Endothelial cell of umbilical vein (primary cell): Measurements from ENCODE around the gene CIPC. TPM values are rescaled to one million over a fixed set of nuclear protein-coding genes. Genes with fewer than 3 reads are reported as not detected.

Source experiments
- BruUV-seq: library from RNA; stranded (reverse); fragments of 400-500 nt; replicated peaks from 2 replicates; lab custom pipeline; 2021; lab: Mats Ljungman, UMichigan
- CTCF ChIA-PET: fragments of 300-600, 350-600 bp; sonication (Branson Sonifier 250); formaldehyde crosslinking; loops from one replicate; lab custom pipeline; 2021; ENCODE audit warnings: antibody characterized with exemption, inconsistent platforms; lab: Charles Lee
- POLR2A ChIA-PET: fragments of 300-600, 350-600 bp; sonication (Branson Sonifier 250); formaldehyde crosslinking; loops from one replicate; lab custom pipeline; 2021; ENCODE audit warnings: antibody characterized with exemption, inconsistent platforms; lab: Charles Lee
- DNase-seq: peaks from one replicate; pipeline ENCODE4 v3.0.0-alpha.2; 2011; ENCODE audit warnings: low read depth, low spot score
- FAIRE-seq: peaks from 2 replicates; lab custom pipeline; 2011; peaks lifted over from hg19 to GRCh38; lab: Jason Lieb, UNC
- H2AFZ ChIP-seq: 2 replicates; pipeline ENCODE4 v1.6.0; 2012; ENCODE audit warnings: low read depth, low read length, control low read depth, inconsistent platforms
- H3K27ac ChIP-seq: 2 replicates; pipeline ENCODE4 v1.5.1; 2011; ENCODE audit warnings: low read depth, mild to moderate bottlenecking, control low read depth, low read length, moderate library complexity; ENCODE audit not compliant: insufficient read depth
- H3K27me3 ChIP-seq, 2 experiments: 2 replicates each; pipeline versions ENCODE4 v1.6.0 to v1.6.1; 2011; ENCODE audit warnings: low read length in 2 of 2, mixed read lengths in 1 of 2; ENCODE audit not compliant: control insufficient read depth in 2 of 2, insufficient read depth in 2 of 2
- H3K36me3 ChIP-seq, 2 experiments: 2 replicates in 1 of 2; 3 replicates in 1 of 2; pipeline ENCODE4 v1.5.1; 2011; ENCODE audit warnings: low read length in 2 of 2, mild to moderate bottlenecking in 1 of 2, moderate library complexity in 1 of 2; ENCODE audit not compliant: control insufficient read depth in 2 of 2, insufficient read depth in 2 of 2; ENCODE audit errors: extremely low read depth in 1 of 2
- H3K4me1 ChIP-seq: 3 replicates; pipeline ENCODE4 v1.5.1; 2011; ENCODE audit warnings: mild to moderate bottlenecking, low read length; ENCODE audit not compliant: control insufficient read depth, insufficient read depth; ENCODE audit errors: extremely low read depth
- H3K4me2 ChIP-seq: 2 replicates; pipeline ENCODE4 v1.6.1; 2011; ENCODE audit warnings: low read length, control low read depth, mixed read lengths; ENCODE audit not compliant: insufficient read depth
- H3K4me3 ChIP-seq, 3 experiments: fragments of 200-600 bp in 1 of 3; sonication (generic), shearing (Covaris generic) in 1 of 3; replicated peaks in 1 of 3; 2 replicates each; pipeline ENCODE4 v1.5.1; 2011 to 2016; ENCODE audit warnings: control low read depth in 3 of 3, low read length in 3 of 3, mild to moderate bottlenecking in 2 of 3, inconsistent platforms in 1 of 3, low read depth in 1 of 3, moderate library complexity in 1 of 3; ENCODE audit not compliant: insufficient read depth in 1 of 3
- H3K79me2 ChIP-seq: 2 replicates; pipeline ENCODE4 v1.6.0; 2012; ENCODE audit warnings: low read length, inconsistent platforms; ENCODE audit not compliant: control insufficient read depth, insufficient read depth
- H3K9ac ChIP-seq: replicated peaks from 2 replicates; pipeline ENCODE3; 2011; ENCODE audit warnings: low read length, control low read depth; ENCODE audit not compliant: insufficient read depth; ENCODE audit errors: extremely low read depth
- H3K9me1 ChIP-seq: replicated peaks from 3 replicates; pipeline ENCODE4 v1.6.0; 2011; ENCODE audit warnings: mild to moderate bottlenecking, low read length; ENCODE audit not compliant: control insufficient read depth, insufficient read depth; ENCODE audit errors: extremely low read depth
- H3K9me3 ChIP-seq: replicated peaks from 2 replicates; pipeline ENCODE4 v1.5.1; 2012; ENCODE audit warnings: low read length, inconsistent platforms; ENCODE audit not compliant: control insufficient read depth, insufficient read depth
- H4K20me1 ChIP-seq: replicated peaks from 2 replicates; pipeline ENCODE3; 2011; ENCODE audit warnings: mild to moderate bottlenecking, low read length; ENCODE audit not compliant: control insufficient read depth, insufficient read depth; ENCODE audit errors: extremely low read depth
- CTCF ChIP-seq, 2 donors: IDR thresholded peaks; 1 replicate in 1 of 2; 2 replicates in 1 of 2; pipeline ENCODE4 v1.5.1; 2011; ENCODE audit warnings: low read length in 2 of 2, mild to moderate bottlenecking in 2 of 2, moderate library complexity in 2 of 2, control low read depth in 1 of 2, inconsistent platforms in 1 of 2, low read depth in 1 of 2; ENCODE audit not compliant: insufficient read depth in 1 of 2; ENCODE audit errors: extremely low read depth in 1 of 2
- GATA2 ChIP-seq: IDR thresholded peaks from 2 replicates; pipeline ENCODE4 v1.7.0; 2011; ENCODE audit warnings: low read depth, mild to moderate bottlenecking, moderate library complexity, mixed read lengths, low read length; ENCODE audit not compliant: insufficient read length, insufficient read depth
- POLR2A ChIP-seq: IDR thresholded peaks from 2 replicates; pipeline ENCODE4 v1.6.1; 2012; ENCODE audit warnings: low read depth, mild to moderate bottlenecking, control low read depth, low read length
- dilution Hi-C: fragments of 300-500 bp; cut with MboI; formaldehyde crosslinking; loops from one replicate; pipeline ENCODE4 v1.15.0; 2019; ENCODE audit warnings: low sequenced_read_pairs; ENCODE audit not compliant: extremely low pct_ligation_motif_present
- intact Hi-C: fragments of 100-400 bp; cut with micrococcal nuclease; formaldehyde crosslinking; loops from one replicate; pipeline ENCODE4 v1.10.0; 2022
- polyA plus RNA-seq, 4 experiments: library from polyadenylated mRNA; depleted of rRNA in 3 of 4; stranded (reverse) in 3 of 4; unstranded in 1 of 4; fragments of >200 nt; gene quantifications; 2 replicates each; pipeline versions ENCODE4 v1.2.1 to v1.2.3, GENCODE V29; 2011 to 2012; ENCODE audit warnings: missing spikeins in 1 of 4
- total RNA-seq: library from RNA; stranded (reverse); gene quantifications from 2 replicates; pipeline ENCODE4 v1.2.3, GENCODE V29; 2021

The CIPC gene
- total and polyA plus RNA-seq, 2 donors (not counting 3 experiments of a cell fraction or from before 2014, with no cell fraction given), result 8.8 to 17.4 TPM

DNA sequence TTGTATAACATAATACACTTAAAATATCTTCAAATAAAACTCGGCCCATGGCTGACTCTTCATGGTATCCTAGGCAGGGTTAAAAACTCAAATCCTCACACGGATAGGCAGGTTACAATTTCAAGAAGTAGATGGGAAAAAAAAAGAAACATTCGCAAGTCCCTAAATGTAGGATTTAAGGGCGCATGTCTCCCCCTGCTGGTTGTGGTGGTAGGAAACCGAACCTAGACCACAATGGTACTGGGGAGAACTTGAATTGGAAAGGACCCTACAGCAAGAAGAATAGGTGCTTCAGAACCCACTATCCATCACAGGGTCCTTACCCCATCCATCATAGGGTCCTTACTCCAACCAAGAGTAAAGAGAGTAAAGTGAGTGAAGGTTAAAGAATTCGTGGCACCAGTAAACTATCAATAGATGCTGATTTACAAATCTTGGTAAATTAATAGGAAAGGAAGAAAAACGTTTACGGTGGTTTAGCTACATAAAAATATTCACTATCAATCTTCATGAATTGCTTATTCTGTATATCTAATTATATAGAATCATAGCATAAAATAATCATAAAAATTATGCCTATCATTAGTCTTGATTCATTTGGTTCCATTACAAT, 3.3 kb upstream of the CIPC start:
- no peaks in the 10 kb centered on the region for H3K36me3 ChIP-seq
- no peak overlapping the region for H3K4me3 ChIP-seq
- peaks cover 15% of the 10 kb centered on the region for H3K79me2 ChIP-seq
- FAIRE-seq, result peak; percentile 89
- dilution Hi-C loops (loop anchor here (25.0 kb wide), 1 partner anchor 207 kb away; no protein-coding TSS in a partner anchor), intact Hi-C loops (loop anchor here (1.0 to 10.0 kb wide), 6 partner anchors 18 to 380 kb away; partner anchors contain the start of genes AHSA1 and VIPAS39)
- H2AFZ ChIP-seq, result no peak overlapping the region
- peak; percentile 82 for DNase-seq
- no peaks in the 10 kb centered on the region for H3K9me3 ChIP-seq
- CTCF ChIA-PET, result interaction anchor here (0.8 to 13.5 kb wide), 26 partner anchors 9 to 385 kb away, joined by 3 to 312 read pairs (median 4); no protein-coding TSS in a partner anchor
- H3K4me1 ChIP-seq, result peaks cover 19% of the 10 kb centered on the region
- H3K4me2 ChIP-seq, result no peak overlapping the region
- no peak overlapping the region for H3K27ac ChIP-seq
- no peaks in the 10 kb centered on the region for H3K9me1 ChIP-seq
- H3K9ac ChIP-seq, result no peak overlapping the region
- no peaks in the 10 kb centered on the region for H4K20me1 ChIP-seq
- TF ChIP-seq GATA2 (no peak), POLR2A (no peak), CTCF (IDR thresholded peaks at IDR 0.05; ENCODE audit: extremely low read depth in 1 of 2, insufficient read depth in 1 of 2, low read depth in 1 of 2, low read length in 2 of 2) (peak; percentile 72 to 79)
- no TSS peak for BruUV-seq
- no peaks in the 10 kb centered on the region for H3K27me3 ChIP-seq
- POLR2A ChIA-PET, result no interaction called here
